Stimulated activated CD4-positive, alpha-beta T cell treated with anti-CD3 and anti-CD28 coated beads, Interleukin-12 subunit alpha, Interleukin-12 subunit beta, amount 100 ng/mL, for 48 hours (primary cell): ENCODE measurements around the gene CCNG2.
A peak's percentile ranks its signal among the peaks of the same experiment; 100 is the strongest.

Source experiments
- DNase-seq, 3 donors: peaks; one replicate each; pipeline ENCODE4 v3.0.0-alpha.2; 2020; ENCODE audit warnings: low read depth in 2 of 3, low spot score in 1 of 3

CCNG2 gene

GRCh38 chr4:77174426-77174825 is 17.4 kb downstream of the CCNG2 start:
- DNase-seq: no peak

- no peak for DNase-seq
These were observed 18.2 kb downstream of the CCNG2 start for GRCh38 chr4:77175201-77175611.

DNA sequence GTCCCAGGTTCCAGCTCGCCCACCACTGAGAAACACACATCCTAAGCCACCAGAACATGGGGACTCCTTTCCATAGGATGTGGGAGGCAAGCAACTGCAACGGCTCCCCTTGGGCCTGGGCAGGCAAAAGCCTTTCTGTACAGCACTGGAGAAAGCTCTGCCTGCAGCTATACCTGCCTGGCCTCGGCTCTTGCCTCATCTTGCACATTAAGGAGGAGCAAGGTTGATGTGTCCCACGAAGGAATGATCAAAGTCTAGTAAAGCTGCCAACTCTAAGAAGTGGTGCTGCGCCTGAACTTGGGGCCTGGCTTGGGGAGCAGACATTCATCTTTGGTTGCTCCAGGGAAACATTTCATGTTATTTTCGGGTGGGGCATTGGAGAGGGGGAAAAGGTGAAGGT is 19.6 kb downstream of the CCNG2 start:
- no peak for DNase-seq

DNA sequence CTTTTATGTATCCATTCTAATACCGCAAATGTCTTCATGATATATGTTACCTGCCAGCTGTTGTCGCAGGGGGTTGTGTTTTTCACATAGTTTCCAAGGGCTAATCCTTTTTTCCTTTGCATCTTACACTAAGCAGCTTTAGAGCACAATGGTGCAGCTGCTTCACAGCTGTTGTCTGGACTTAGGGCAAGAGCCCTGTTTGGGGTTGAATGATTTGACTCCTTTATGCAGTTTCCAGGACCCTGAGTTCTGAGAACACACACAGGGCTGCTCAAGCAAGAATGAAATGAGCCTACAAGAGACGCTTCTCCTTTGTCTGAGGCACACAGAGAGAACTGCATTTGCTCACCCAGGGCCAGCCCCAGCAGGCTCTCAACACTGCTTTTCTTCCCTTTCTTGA is 20.2 kb downstream of the CCNG2 start:
- no peak for DNase-seq

- no peak for DNase-seq
These were observed 21.6 kb downstream of the CCNG2 start for GRCh38 chr4:77178560-77178959.

GRCh38 chr4:77179519-77179918 is 22.5 kb downstream of the CCNG2 start:
- DNase-seq: no peak

GRCh38 chr4:77181720-77182119 is 24.7 kb downstream of the CCNG2 start:
- no peak for DNase-seq

DNA sequence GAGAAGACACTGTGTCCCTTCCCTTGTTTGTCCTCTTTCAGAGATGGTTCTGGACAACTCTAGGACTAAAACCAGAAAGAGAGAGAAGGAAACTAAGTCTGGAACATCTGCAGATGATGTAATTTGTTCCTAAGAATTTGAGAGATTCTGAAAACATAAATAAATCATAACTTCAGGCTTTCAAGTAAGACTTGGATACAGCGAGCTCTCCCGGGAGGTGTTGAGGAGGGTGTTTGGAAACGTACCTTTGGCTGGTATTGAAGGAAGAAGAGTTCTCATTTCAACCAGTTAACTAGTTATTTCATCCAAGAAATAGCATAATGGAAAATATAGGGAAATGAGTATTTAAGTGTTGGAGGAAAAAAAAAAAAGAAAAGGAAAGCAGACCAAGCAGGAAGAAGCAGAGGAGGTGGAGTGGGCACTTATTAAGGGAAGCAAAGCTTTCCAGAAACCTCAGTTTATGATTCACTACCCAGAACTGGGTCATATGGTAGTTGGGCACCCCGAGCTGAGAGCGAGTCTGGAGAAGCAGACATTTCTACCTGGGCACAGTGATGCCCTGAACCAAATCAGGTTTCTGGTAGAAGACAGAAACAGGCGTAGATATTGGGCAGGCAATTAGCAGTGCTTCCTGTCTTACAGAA is 26.9 kb downstream of the CCNG2 start:
- DNase-seq: no peak

- DNase-seq: no peak
These were observed 28.0 kb downstream of the CCNG2 start for GRCh38 chr4:77184974-77185373.

GRCh38 chr4:77185686-77186085 is 28.7 kb downstream of the CCNG2 start:
- DNase-seq: no peak

DNA sequence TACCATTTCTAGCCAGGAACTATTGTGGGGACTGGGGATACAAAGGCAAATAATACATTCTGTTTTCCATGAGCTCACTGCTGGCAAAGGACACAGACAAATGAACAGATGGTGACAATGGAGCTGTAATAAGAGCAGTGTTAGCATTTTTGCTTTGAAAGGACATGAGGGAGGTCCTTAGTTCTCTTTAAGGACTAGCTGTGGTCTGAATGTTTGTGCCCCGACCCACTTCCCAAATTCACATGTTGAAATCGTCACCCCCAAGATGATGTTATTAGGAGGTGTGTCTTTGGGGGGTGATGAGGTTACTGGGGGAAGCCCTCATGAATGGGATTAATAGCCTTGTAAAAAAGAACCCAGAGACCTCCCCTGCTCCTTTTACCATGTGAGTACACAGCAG is 30.3 kb downstream of the CCNG2 start:
- no peak for DNase-seq

- DNase-seq: no peak
These were observed 31.7 kb downstream of the CCNG2 start for GRCh38 chr4:77188498-77189220.

DNA sequence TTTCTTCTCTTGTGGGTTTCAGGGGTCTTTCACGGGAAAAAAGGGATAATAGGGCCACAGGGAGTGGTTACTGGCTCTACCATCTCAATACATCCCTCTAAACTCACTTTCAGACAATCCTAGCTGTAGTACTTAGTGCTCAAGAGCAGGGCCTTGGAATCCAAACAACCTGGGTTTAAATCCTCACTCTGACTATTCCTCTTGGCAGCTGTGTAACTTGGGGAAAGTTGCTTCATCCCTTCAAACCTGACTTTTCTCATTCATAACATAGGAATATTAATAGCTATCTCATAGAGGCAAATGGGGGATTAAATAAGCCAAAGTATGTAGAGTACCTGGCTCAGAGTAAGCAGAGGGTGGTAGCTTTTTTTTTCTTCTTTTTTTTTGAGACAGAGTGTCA is 32.4 kb downstream of the CCNG2 start:
- no peak for DNase-seq

GRCh38 chr4:77190053-77190452 is 33.0 kb downstream of the CCNG2 start:
- no peak for DNase-seq

GRCh38 chr4:77193046-77193445 is 36.0 kb downstream of the CCNG2 start:
- no peak for DNase-seq

- DNase-seq: peak; percentile 59 to 63 (median 60)
These were observed 36.6 kb downstream of the CCNG2 start for GRCh38 chr4:77193511-77194102.

- DNase-seq: no peak
These were observed 37.4 kb downstream of the CCNG2 start for GRCh38 chr4:77194366-77194765.

GRCh38 chr4:77194989-77195388 is 38.0 kb downstream of the CCNG2 start:
- no peak for DNase-seq

- DNase-seq: no peak
These were observed 39.9 kb downstream of the CCNG2 start for GRCh38 chr4:77196866-77197265.

- DNase-seq: no peak
These were observed 40.4 kb downstream of the CCNG2 start for GRCh38 chr4:77197361-77197760.

- DNase-seq: no peak
These were observed 40.8 kb downstream of the CCNG2 start for GRCh38 chr4:77197831-77198230.

GRCh38 chr4:77199276-77199675 is 42.3 kb downstream of the CCNG2 start:
- DNase-seq: no peak

GRCh38 chr4:77199701-77200100 is 42.7 kb downstream of the CCNG2 start:
- DNase-seq: no peak
